HepG2 (cell line): ENCODE data around the gene LMAN2L. TPM values are rescaled to one million over a fixed set of nuclear protein-coding genes. Genes with fewer than 3 reads are reported as not detected.

ENCODE experiments used
- BRCA1 ChIP-seq: sonication (generic); formaldehyde crosslinking; IDR thresholded peaks from 2 replicates; pipeline ENCODE4 v1.4.0; 2020; ENCODE audit warnings: missing genetic modification reagents
- KAT8 ChIP-seq: IDR thresholded peaks from 2 replicates; pipeline ENCODE4 v1.6.1; 2016; ENCODE audit warnings: missing genetic modification reagents, missing compliant biosample characterization
- KLF12 ChIP-seq: sonication (generic); formaldehyde crosslinking; IDR thresholded peaks from 2 replicates; pipeline ENCODE4 v1.4.0; 2020; ENCODE audit warnings: missing genetic modification reagents, borderline replicate concordance
- REPIN1 ChIP-seq: sonication (generic); formaldehyde crosslinking; IDR thresholded peaks from 2 replicates; pipeline ENCODE4 v1.8.0; 2022; ENCODE audit warnings: missing genetic modification reagents, low read depth, mild to moderate bottlenecking, borderline replicate concordance
- SMARCE1 ChIP-seq: fragments of 450-650 bp; IDR thresholded peaks from 2 replicates; pipeline ENCODE4 v1.6.1; 2017; ENCODE audit warnings: borderline replicate concordance
- SMC3 ChIP-seq: IDR thresholded peaks from 2 replicates; pipeline ENCODE4 v1.6.1; 2011; ENCODE audit warnings: low read length, improper control_type of control experiment
- TGIF2 ChIP-seq: IDR thresholded peaks from 2 replicates; pipeline ENCODE4 v1.6.1; 2016; ENCODE audit warnings: control low read depth, missing compliant biosample characterization
- ZNF292 ChIP-seq: sonication (generic); formaldehyde crosslinking; IDR thresholded peaks from 2 replicates; pipeline ENCODE4 v1.8.1; 2022; ENCODE audit warnings: mild to moderate bottlenecking, low read depth, missing genetic modification reagents, borderline replicate concordance
- ZNF432 ChIP-seq: sonication (generic); formaldehyde crosslinking; IDR thresholded peaks from 2 replicates; pipeline ENCODE4 v1.5.0; 2020; ENCODE audit warnings: missing genetic modification reagents, mild to moderate bottlenecking, borderline replicate concordance
- ZNF552 ChIP-seq: sonication (generic); formaldehyde crosslinking; IDR thresholded peaks from 2 replicates; pipeline ENCODE4 v1.9.0; 2022; ENCODE audit warnings: missing genetic modification reagents, mild to moderate bottlenecking, borderline replicate concordance
- ZNF607 ChIP-seq: sonication (generic); formaldehyde crosslinking; IDR thresholded peaks from 2 replicates; pipeline ENCODE4 v1.5.1; 2020; ENCODE audit warnings: missing genetic modification reagents, mild to moderate bottlenecking, borderline replicate concordance
- ZSCAN31 ChIP-seq: sonication (generic); formaldehyde crosslinking; IDR thresholded peaks from 2 replicates; pipeline ENCODE4 v1.5.0; 2020; ENCODE audit warnings: low read depth, mild to moderate bottlenecking, missing genetic modification reagents
- polyA plus RNA-seq, 8 experiments: library from polyadenylated mRNA; depleted of rRNA in 3 of 8; stranded (reverse) in 7 of 8; unstranded in 1 of 8; fragments of >200 nt; fragmentation: Illumina TruSeq in 4 of 8; extraction: Trizol in 4 of 8; gene quantifications; 2 replicates each; pipeline versions ENCODE4 v1.2.1 to v1.2.3, GENCODE V29; 2011 to 2016; ENCODE audit warnings: low read depth in 4 of 8, missing spikeins in 1 of 8, mixed read lengths in 1 of 8; ENCODE audit not compliant: insufficient read depth in 1 of 8
- total RNA-seq, 5 experiments: library from RNA; depleted of rRNA; stranded (reverse); fragments of >200 nt; fragmentation: Illumina TruSeq; extraction: Trizol; gene quantifications; 2 replicates each; pipeline ENCODE4 v1.2.3, GENCODE V29; 2016; ENCODE audit warnings: low read depth in 1 of 5
- TF ChIP-seq, protein P1 (sequence below): sonication (generic); formaldehyde crosslinking; IDR thresholded peaks from 2 replicates; pipeline ENCODE4 v1.8.1; 2023; ENCODE audit warnings: mild to moderate bottlenecking, missing genetic modification reagents
- TF ChIP-seq, protein P2 (sequence below): sonication (generic); formaldehyde crosslinking; IDR thresholded peaks from 2 replicates; pipeline ENCODE4 v1.8.0; 2022; ENCODE audit warnings: missing genetic modification reagents, low read depth, mild to moderate bottlenecking, borderline replicate concordance
- TF ChIP-seq, protein P3 (sequence below): sonication (generic); formaldehyde crosslinking; IDR thresholded peaks from 2 replicates; pipeline ENCODE4 v1.5.1; 2020; ENCODE audit warnings: mild to moderate bottlenecking, missing genetic modification reagents, moderate library complexity
- TF ChIP-seq, protein P4 (sequence below): sonication (generic); formaldehyde crosslinking; IDR thresholded peaks from 2 replicates; pipeline ENCODE4 v1.5.1; 2020; ENCODE audit warnings: mild to moderate bottlenecking, missing genetic modification reagents, borderline replicate concordance

The LMAN2L gene
- total and polyA plus RNA-seq, 2 of the 13 experiments (the other 11 are each of a cell fraction or from before 2014, with no cell fraction given), result 39.1 to 57.9 TPM

DNA sequence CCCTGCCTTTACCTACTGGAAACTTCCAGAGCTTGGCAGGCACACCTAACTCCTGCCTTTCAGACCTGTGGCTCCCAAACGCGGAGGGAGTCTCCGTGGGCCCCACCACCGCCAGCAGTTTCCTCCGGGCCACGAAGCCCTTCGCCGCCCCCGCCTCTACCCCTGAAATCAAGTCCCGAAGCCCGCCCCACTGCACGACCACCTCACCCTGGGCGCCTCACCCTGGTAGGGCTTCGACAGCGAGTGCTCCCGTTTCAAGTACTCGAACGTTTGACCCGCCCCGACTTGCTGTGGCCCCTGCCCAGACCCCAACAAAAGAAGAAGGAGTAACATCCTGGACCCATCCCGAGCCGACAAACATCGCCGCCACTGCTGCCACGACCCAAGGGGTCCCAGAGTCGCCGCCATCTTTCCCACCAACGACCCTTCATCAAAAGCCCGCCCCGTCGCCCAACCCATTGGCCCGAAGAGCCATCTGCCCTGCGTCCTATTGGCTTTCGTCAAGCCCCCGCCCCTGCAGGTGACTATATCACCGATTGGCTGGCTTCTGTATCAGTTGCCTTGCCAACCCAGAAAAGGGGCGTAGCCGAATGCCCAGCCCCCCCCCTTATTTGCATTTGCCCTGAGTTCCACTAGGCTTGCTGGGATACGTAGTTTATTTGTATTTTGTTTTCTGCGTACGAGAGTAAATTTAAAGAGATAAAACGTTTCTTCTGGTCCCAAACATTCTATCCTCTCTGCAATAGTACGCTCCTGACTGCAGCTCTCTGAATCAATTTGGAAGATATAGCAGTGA is at the start of gene LMAN2L (continued):
- no peak for TF ChIP-seq ZNF432 (CRISPR knock-in tag)
- peak; percentile 75 for TF ChIP-seq KAT8 (CRISPR knock-in tag)
- TF ChIP-seq, protein P1, sequence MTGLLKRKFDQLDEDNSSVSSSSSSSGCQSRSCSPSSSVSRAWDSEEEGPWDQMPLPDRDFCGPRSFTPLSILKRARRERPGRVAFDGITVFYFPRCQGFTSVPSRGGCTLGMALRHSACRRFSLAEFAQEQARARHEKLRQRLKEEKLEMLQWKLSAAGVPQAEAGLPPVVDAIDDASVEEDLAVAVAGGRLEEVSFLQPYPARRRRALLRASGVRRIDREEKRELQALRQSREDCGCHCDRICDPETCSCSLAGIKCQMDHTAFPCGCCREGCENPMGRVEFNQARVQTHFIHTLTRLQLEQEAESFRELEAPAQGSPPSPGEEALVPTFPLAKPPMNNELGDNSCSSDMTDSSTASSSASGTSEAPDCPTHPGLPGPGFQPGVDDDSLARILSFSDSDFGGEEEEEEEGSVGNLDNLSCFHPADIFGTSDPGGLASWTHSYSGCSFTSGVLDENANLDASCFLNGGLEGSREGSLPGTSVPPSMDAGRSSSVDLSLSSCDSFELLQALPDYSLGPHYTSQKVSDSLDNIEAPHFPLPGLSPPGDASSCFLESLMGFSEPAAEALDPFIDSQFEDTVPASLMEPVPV, result peak; percentile 70; the same call in 1 of the 2 replicates
- TF ChIP-seq, protein P2, sequence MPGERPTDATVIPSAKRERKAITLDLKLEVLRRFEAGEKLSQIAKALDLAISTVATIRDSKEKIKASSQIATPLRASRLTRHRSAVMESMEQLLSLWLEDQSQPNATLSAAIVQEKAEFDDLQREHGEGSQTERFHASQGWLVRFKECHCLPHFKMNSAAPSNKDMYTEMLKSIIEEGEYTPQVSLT, result no peak
- TF ChIP-seq ZNF292 (CRISPR knock-in tag), result 0 out of 2 replicates have a peak, but pooled peaks have one; percentile 33
- no peak for TF ChIP-seq ZNF552 (CRISPR knock-in tag)
- no peak for TF ChIP-seq SMC3
- TF ChIP-seq ZNF607 (CRISPR knock-in tag), result peak; percentile 38; the same call in 1 of the 2 replicates
- peak; percentile 38; the same call in 1 of the 2 replicates for TF ChIP-seq TGIF2
- TF ChIP-seq KLF12 (CRISPR knock-in tag), result no peak
- TF ChIP-seq, protein P3, sequence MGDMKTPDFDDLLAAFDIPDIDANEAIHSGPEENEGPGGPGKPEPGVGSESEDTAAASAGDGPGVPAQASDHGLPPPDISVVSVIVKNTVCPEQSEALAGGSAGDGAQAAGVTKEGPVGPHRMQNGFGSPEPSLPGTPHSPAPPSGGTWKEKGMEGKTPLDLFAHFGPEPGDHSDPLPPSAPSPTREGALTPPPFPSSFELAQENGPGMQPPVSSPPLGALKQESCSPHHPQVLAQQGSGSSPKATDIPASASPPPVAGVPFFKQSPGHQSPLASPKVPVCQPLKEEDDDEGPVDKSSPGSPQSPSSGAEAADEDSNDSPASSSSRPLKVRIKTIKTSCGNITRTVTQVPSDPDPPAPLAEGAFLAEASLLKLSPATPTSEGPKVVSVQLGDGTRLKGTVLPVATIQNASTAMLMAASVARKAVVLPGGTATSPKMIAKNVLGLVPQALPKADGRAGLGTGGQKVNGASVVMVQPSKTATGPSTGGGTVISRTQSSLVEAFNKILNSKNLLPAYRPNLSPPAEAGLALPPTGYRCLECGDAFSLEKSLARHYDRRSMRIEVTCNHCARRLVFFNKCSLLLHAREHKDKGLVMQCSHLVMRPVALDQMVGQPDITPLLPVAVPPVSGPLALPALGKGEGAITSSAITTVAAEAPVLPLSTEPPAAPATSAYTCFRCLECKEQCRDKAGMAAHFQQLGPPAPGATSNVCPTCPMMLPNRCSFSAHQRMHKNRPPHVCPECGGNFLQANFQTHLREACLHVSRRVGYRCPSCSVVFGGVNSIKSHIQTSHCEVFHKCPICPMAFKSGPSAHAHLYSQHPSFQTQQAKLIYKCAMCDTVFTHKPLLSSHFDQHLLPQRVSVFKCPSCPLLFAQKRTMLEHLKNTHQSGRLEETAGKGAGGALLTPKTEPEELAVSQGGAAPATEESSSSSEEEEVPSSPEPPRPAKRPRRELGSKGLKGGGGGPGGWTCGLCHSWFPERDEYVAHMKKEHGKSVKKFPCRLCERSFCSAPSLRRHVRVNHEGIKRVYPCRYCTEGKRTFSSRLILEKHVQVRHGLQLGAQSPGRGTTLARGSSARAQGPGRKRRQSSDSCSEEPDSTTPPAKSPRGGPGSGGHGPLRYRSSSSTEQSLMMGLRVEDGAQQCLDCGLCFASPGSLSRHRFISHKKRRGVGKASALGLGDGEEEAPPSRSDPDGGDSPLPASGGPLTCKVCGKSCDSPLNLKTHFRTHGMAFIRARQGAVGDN (CRISPR knock-in tag), result peak; percentile 93
- no peak for TF ChIP-seq ZSCAN31 (CRISPR knock-in tag)
- TF ChIP-seq BRCA1 (CRISPR knock-in tag), result no peak
- TF ChIP-seq REPIN1 (CRISPR knock-in tag), result peak; percentile 61; the same call in 1 of the 2 replicates
- TF ChIP-seq, protein P4, sequence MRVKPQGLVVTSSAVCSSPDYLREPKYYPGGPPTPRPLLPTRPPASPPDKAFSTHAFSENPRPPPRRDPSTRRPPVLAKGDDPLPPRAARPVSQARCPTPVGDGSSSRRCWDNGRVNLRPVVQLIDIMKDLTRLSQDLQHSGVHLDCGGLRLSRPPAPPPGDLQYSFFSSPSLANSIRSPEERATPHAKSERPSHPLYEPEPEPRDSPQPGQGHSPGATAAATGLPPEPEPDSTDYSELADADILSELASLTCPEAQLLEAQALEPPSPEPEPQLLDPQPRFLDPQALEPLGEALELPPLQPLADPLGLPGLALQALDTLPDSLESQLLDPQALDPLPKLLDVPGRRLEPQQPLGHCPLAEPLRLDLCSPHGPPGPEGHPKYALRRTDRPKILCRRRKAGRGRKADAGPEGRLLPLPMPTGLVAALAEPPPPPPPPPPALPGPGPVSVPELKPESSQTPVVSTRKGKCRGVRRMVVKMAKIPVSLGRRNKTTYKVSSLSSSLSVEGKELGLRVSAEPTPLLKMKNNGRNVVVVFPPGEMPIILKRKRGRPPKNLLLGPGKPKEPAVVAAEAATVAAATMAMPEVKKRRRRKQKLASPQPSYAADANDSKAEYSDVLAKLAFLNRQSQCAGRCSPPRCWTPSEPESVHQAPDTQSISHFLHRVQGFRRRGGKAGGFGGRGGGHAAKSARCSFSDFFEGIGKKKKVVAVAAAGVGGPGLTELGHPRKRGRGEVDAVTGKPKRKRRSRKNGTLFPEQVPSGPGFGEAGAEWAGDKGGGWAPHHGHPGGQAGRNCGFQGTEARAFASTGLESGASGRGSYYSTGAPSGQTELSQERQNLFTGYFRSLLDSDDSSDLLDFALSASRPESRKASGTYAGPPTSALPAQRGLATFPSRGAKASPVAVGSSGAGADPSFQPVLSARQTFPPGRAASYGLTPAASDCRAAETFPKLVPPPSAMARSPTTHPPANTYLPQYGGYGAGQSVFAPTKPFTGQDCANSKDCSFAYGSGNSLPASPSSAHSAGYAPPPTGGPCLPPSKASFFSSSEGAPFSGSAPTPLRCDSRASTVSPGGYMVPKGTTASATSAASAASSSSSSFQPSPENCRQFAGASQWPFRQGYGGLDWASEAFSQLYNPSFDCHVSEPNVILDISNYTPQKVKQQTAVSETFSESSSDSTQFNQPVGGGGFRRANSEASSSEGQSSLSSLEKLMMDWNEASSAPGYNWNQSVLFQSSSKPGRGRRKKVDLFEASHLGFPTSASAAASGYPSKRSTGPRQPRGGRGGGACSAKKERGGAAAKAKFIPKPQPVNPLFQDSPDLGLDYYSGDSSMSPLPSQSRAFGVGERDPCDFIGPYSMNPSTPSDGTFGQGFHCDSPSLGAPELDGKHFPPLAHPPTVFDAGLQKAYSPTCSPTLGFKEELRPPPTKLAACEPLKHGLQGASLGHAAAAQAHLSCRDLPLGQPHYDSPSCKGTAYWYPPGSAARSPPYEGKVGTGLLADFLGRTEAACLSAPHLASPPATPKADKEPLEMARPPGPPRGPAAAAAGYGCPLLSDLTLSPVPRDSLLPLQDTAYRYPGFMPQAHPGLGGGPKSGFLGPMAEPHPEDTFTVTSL (CRISPR knock-in tag), result no peak
- no peak for TF ChIP-seq SMARCE1
